Measurements from ENCODE around the gene PFDN2.

PFDN2 gene

GRCh38 chr1:161117759-161118581 lies at the start of gene PFDN2, which contains the start of gene NIT1:
TSS of gene PFDN2 (minus strand) at chr1:161118037. CDS start at chr1:161118026, 11 bp downstream.
TSS of gene NIT1 (plus strand) at chr1:161118105. CDS start at chr1:161118177, 72 bp downstream.
- H2AFZ ChIP-seq (ENCODE audit: low read length), result peak within 1 kb of the TSS; percentile 80
- peak within 1 kb of the TSS; percentile 82 for H3K9ac ChIP-seq (ENCODE audit: low read length)
- no peaks in the 10 kb centered on the region for H3K9me2 ChIP-seq (replicated peaks; ENCODE audit: insufficient read depth, low read length)
- peak within 1 kb of the TSS; percentile 82 for H3K4me2 ChIP-seq (ENCODE audit: low read depth, low read length)
- peaks cover 28% of the 10 kb centered on the region for H3K4me1 ChIP-seq (ENCODE audit: low read length)
- H3K79me2 ChIP-seq (ENCODE audit: low read length), result peaks cover 73% of the 10 kb centered on the region
- peaks cover 3% of the 10 kb centered on the region; the same call in 1 of the 2 replicates for H4K20me1 ChIP-seq (ENCODE audit: insufficient read depth, low read length)
- H3K36me3 ChIP-seq (replicated peaks; ENCODE audit: insufficient read depth, low read length), result 0 out of 2 replicates have a peak, but pooled peaks cover 5% of the 10 kb centered on the region
- DNase-seq, result peak; percentile 92
- peak within 1 kb of the TSS; percentile 91 for H3K4me3 ChIP-seq (ENCODE audit: low read length)
- H3K9me3 ChIP-seq (replicated peaks; ENCODE audit: insufficient read depth, low read length), result no peaks in the 10 kb centered on the region
- no peaks in the 10 kb centered on the region for H3K27me3 ChIP-seq (replicated peaks; ENCODE audit: insufficient read depth, low read length)
- 0 out of 2 replicates have a peak, but pooled peaks cover 15% of the 10 kb centered on the region for H3F3A ChIP-seq (ENCODE audit: insufficient read depth, low read length)
- TF ChIP-seq EZH2 (optimal IDR thresholded peaks at IDR 0.05; ENCODE audit: low read depth, low read length), result no peak
- TF ChIP-seq CTCF (IDR thresholded peaks at IDR 0.05; ENCODE audit: low read length), result no peak
- no peak for TF ChIP-seq EZH2phosphoT487 (IDR thresholded peaks at IDR 0.05; ENCODE audit: low read length)
- peak within 1 kb of the TSS; percentile 56; the same call in 1 of the 2 replicates for H3K27ac ChIP-seq (ENCODE audit: low read length)

- no peaks in the 10 kb centered on the region for H3K9me3 ChIP-seq (replicated peaks; ENCODE audit: insufficient read depth, low read length)
- H3K27ac ChIP-seq (ENCODE audit: low read length), result peak overlapping the region; percentile 72
- peak overlapping the region; percentile 81 for H3K9ac ChIP-seq (ENCODE audit: low read length)
- peak overlapping the region; percentile 66 for H2AFZ ChIP-seq (ENCODE audit: low read length)
- TF ChIP-seq CTCF (IDR thresholded peaks at IDR 0.05; ENCODE audit: low read length) (peak; percentile 5; the same call in 1 of the 2 replicates), EZH2phosphoT487 (IDR thresholded peaks at IDR 0.05; ENCODE audit: low read length) (no peak), EZH2 (optimal IDR thresholded peaks at IDR 0.05; ENCODE audit: low read depth, low read length) (no peak)
- no peaks in the 10 kb centered on the region for H3K9me2 ChIP-seq (replicated peaks; ENCODE audit: insufficient read depth, low read length)
- DNase-seq, result peak; percentile 37
- no peaks in the 10 kb centered on the region for H3K27me3 ChIP-seq (replicated peaks; ENCODE audit: insufficient read depth, low read length)
- H4K20me1 ChIP-seq (ENCODE audit: insufficient read depth, low read length), result no peaks in the 10 kb centered on the region
- H3K79me2 ChIP-seq (ENCODE audit: low read length), result peaks cover 14% of the 10 kb centered on the region
- peak overlapping the region; percentile 93 for H3K4me2 ChIP-seq (ENCODE audit: low read depth, low read length)
- H3K4me1 ChIP-seq (ENCODE audit: low read length), result peaks cover 9% of the 10 kb centered on the region
- peaks cover 15% of the 10 kb centered on the region for H3K36me3 ChIP-seq (replicated peaks; ENCODE audit: insufficient read depth, low read length)
- H3K4me3 ChIP-seq (ENCODE audit: low read length), result peak overlapping the region; percentile 82
- H3F3A ChIP-seq (ENCODE audit: insufficient read depth, low read length), result peaks cover 33% of the 10 kb centered on the region
Measured at GRCh38 chr1:161166669-161167548, 49.1 kb upstream of the PFDN2 start.

GRCh38 chr1:161165742-161166668 lies 48.2 kb upstream of the PFDN2 start, which contains the start of gene PPOX:
TSS of gene PPOX (plus strand) at chr1:161166426. CDS start at chr1:161166848, 422 bp downstream.
- Histone ChIP-seq H3K9me2 (replicated peaks; ENCODE audit: insufficient read depth, low read length) (no peaks in the 10 kb centered on the region), H3K27ac (ENCODE audit: low read length) (peak within 1 kb of the TSS; percentile 72), H2AFZ (ENCODE audit: low read length) (peak within 1 kb of the TSS; percentile 66), H3K4me3 (ENCODE audit: low read length) (peak within 1 kb of the TSS; percentile 82), H3K9me3 (replicated peaks; ENCODE audit: insufficient read depth, low read length) (no peaks in the 10 kb centered on the region), H3F3A (ENCODE audit: insufficient read depth, low read length) (peaks cover 26% of the 10 kb centered on the region), H3K9ac (ENCODE audit: low read length) (peak within 1 kb of the TSS; percentile 81), H3K27me3 (replicated peaks; ENCODE audit: insufficient read depth, low read length) (no peaks in the 10 kb centered on the region), H4K20me1 (ENCODE audit: insufficient read depth, low read length) (no peaks in the 10 kb centered on the region), H3K4me2 (ENCODE audit: low read depth, low read length) (peak within 1 kb of the TSS; percentile 93), H3K4me1 (ENCODE audit: low read length) (peaks cover 9% of the 10 kb centered on the region), H3K36me3 (replicated peaks; ENCODE audit: insufficient read depth, low read length) (0 out of 2 replicates have a peak, but pooled peaks cover 6% of the 10 kb centered on the region), H3K79me2 (ENCODE audit: low read length) (peaks cover 11% of the 10 kb centered on the region)
- peak; percentile 100 for DNase-seq
- TF ChIP-seq CTCF (IDR thresholded peaks at IDR 0.05; ENCODE audit: low read length) (peak; percentile 65), EZH2 (optimal IDR thresholded peaks at IDR 0.05; ENCODE audit: low read depth, low read length) (no peak)

Data from MM.1S (cell line).